Hematopoietic multipotent progenitor cell treated with erythropoietin and hydrocortisone succinate and interleukin-3 and kit ligand, for 17 days (in vitro differentiated cells): ENCODE measurements around the gene ZNF202.
"Not testable (repeated sequence)": the region's sequence is repeated elsewhere in the genome, so short reads cannot be mapped to it uniquely, and the experiment has no call there.

Experiments used
- DNase-seq: peaks from one replicate; pipeline ENCODE4 v3.0.0-alpha.2; 2015; ENCODE audit warnings: low spot score

The ZNF202 gene

DNA sequence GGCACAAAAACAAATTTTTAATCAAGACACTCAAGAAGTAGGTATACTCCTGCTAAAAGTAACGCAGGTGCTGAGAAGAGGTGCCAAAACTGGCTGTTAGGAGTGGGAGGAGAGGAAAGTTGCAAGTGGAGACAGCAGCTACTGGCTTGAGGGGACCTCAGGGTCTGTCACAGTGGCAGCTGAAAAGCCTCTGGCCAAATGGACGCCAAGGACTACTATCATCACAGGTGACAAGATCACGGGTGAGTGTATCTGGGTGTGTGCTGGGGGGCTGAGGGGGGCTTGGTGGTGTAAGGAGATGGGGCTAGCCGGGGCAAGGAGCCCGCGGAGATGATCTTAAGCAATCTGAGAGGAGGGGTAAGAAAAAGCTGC, 687 bp downstream of the ZNF202 start:
- DNase-seq = peak; percentile 10

- no peak for DNase-seq
Observed at GRCh38 chr11:123738374-123738773, 3.1 kb downstream of the ZNF202 start.

- DNase-seq = no peak
Observed at GRCh38 chr11:123736769-123737168, 4.7 kb downstream of the ZNF202 start.

DNA sequence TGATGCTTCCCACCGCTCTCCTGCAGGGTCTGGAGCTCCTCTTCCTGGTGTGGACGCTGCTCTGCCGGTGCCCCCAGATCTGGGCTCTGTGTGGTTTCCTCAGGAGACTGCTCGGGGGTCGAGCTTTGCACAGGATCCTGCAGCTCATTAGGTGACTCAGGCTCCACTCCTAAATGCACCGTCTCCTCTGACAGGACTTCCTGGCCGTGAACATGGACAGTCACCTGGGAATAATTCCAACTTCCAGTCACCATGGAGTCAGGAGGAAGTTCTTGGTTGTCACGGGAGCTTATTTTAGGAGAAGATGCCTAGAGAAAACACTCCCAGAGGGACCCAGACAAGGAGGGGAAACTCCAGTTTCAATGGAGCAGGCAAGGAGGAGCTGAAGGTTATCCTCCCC, 11.9 kb downstream of the ZNF202 start:
- DNase-seq = no peak

GRCh38 chr11:123725995-123726655, 15.3 kb downstream of the ZNF202 start:
- no peak for DNase-seq

DNA sequence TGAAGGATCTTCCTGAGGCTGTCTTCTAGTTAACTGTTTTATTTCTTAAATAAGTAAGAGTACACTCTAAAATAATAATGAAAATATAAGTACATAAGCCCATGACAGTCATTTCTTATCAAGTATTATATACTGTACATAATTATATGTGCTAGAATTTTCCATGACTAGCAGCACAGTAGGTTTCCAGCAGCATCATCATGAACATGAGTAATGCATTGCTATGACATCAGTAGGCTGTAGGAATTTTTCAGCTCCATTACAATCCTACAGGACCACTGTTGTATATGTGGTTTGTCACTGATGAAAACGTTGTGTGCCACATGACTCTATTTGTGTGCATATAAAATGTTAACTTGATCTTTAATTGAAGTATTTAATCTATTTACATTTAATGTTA, 22.0 kb downstream of the ZNF202 start:
- DNase-seq = no peak

DNA sequence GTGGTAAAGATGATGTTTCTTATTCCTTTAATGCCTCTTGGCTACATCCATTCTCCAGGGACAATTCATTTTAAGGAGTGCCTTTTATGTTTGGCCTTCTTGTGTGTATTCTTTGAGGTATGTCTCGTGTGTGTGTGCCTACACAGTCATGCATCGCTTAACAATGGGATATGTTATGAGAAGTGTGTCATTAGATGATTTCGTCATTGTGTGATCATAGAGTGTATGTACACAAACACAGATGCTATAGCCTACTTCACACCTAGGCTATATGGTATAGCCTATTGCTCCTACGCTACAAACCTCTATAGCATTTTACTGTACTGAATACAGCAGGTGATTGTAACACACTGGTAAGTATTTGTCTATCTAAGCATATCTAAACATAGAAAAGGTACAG, 23.0 kb downstream of the ZNF202 start:
- no peak for DNase-seq

DNA sequence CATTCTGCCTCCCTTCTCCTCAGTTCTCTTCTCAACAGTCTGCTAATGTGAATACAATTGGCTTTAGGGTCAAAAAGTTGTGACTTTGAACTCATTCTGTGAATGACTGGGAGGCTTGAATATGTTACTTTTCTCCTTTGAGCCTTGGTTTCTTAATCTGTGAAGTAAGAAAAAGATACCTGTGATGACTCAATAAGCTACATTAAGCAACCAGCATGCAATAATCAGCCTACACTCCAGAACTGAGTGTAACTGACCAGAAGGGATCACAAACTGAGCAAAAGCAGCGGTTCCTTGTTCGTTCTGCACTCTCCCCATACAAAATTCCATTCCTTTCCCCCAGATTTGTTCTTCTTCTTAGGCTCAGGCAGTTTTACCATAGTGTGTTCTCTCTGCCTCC, 23.4 kb downstream of the ZNF202 start:
- no peak for DNase-seq

DNA sequence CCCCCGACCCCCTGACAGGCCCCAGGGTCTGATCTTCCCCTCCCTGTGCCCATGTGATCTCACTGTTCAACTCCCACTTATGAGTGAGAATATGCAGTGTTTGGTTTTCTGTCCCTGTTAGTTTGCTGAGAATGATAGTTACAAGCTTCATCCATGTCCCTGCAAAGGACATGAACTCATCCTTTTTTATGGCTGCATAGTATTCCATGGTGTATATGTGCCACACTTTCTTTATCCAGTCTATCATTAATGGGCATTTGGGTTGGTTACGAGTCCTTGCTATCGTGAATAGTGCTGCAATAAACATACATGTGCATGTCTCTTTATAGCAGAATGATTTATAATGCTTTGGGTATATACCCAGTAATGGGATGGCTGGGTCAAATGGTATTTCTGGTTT, 28.8 kb downstream of the ZNF202 start:
- DNase-seq = not testable (repeated sequence)

DNA sequence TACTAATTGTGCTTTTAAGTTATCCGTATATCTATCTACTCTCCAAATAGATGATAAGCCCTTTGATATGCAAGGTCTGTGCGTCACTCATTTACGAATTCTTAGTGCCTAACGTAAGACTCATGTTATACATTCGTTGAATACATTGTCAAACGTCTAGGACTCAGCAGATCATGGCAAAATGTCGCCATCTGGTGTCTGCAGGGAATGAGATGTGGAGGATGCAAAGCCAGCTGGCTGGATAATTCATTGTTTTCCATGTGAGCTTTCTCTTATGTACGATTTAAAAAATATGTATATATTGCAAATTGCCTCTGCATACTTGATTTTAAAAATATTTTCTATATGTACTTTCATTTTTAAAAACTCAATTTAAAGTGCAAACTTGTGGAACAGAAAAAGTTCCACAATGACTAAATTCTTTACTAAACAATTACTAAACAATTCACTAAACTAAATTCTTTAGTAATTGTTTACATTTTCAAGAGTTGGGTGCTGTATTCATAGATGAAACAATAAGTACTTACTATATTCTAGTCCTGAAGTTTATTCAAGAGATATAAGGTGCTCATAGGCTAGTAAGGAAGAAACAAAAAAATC, 33.8 kb downstream of the ZNF202 start:
- DNase-seq = no peak

- DNase-seq = no peak
Observed at GRCh38 chr11:123707206-123707605, 34.3 kb downstream of the ZNF202 start.

DNA sequence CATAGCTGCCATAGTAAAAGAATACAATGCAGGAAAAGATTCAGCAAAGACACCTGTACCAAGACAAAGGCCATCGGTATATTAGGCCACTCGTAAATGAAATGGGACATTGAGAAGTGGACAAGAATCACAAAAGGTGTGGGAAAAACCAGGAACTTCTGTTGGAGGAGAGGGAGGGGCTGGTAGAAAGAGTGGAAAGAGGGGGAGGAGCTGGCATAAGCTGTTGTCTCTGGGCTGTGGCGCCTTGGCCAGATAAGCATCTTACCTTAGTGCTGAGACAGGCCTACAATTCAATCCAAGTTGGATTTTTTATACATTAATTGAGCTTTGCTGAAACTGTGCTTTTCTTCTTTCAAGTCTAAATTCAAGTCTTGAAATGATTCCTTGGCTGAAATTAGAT, 37.1 kb downstream of the ZNF202 start:
- DNase-seq = no peak

DNA sequence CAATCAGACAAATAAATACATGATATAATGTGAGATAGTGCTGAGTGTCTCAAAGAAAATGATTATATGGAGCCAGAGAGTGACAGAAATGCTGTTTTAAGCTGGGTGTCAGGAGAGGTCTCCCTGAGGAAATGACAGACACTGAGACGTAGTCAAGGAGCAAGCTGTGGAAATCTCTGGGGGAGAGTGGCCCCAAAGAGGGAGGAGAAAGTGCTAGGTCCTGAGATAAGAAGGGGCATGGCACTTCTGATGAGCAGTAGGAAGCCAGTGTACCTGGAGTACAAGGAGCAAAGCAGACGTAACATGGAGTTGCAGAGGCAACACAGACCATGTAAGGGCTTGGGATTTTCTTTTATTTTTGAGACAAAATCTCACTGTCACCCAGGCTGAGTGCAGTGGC, 38.8 kb downstream of the ZNF202 start:
- DNase-seq = no peak

DNA sequence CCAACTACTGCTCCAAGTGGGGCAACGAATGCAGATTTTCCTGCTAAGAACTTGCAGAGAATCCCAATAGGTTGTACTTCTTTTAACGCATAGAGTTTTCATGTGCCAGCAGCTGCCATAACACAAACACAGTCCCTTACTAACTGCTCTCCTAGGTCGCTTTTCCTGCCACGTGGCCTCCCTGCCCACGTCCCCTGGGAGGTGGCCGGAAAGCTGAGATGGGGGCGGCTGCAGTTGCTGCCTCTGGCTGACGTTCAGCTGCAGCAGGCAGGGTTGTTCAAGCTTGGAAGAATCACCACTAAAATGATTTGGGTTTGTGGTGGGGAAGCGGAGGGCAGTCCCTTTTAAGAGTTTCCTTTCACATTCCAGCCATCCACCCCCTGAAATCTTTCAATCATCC, 39.3 kb downstream of the ZNF202 start:
- DNase-seq = no peak

DNA sequence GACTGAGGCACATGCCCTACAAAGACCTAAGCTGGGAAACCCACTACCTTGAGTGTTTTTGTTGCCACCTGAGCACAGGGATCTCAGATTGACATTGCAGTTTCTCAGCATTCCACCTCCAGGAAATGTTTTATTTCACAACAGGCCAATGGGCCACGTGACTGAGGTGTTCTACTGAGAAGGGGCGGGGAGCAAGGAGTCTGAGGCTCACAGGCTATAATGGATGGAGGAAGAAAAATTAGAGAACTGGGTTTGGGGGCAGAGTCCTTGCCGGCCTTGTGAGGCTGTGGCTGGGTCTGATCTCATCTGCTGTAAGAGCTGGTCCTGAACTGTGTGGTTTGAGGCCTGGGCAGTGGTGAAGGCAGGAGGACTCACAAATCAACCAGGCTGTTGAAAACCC, 40.7 kb downstream of the ZNF202 start:
- DNase-seq = no peak

- no peak for DNase-seq
Observed at GRCh38 chr11:123698546-123699127, 42.8 kb downstream of the ZNF202 start.

DNA sequence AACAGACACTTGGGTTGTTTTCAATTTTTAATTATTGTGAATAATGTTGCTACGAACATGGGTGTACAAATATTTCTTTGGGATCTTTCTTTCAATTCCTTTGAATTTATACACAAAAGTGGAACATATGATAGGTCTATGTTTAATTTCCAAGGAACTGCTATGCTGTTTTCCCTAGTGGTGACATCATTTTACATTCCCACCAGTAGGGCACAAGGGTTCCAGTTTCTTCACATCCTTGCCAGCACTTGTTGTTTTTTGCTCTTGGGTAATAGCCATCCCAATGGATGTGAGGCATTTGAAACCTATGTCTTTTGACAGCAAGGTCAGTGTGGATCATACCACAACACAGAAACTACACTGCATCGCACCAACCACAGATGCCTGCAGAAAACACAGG, 45.3 kb downstream of the ZNF202 start:
- no peak for DNase-seq

DNA sequence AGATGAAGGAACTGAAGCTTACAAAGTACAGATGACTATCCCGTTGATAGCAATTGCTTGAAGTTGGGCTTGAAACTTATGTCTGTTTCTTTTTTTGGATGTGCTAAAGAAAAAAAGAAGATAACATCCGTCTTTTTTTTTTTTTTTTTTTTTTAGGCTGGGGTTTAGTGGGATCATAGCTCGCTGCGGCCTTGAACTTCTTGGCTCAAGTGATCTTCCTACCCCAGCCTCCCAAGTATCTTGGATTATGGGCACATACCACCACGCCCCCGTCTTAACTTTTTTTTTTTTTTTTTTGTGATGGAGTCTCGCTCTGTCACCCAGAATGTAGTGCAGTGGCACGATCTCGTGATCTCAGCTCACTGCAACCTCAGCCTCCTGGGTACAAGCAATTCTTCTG, 46.2 kb downstream of the ZNF202 start:
- no peak for DNase-seq

DNA sequence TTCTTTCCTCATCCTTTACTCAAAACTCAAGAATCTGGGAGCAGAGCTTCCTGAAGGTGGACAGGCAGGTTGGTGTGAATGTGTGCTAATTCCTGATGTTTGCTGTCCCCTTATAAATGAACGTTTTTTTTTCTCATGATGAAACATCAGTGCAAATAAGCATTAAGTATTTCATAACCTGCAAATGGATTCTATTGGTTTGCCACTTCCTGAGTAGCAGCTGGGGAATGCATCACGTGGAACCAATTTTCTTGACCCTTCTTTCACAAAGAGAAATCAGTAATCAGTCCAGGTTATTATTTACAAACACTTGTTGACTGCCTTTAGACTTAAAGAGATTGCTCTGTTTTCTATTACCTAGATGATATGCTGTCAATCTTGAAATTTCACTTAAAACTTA, 46.9 kb downstream of the ZNF202 start:
- no peak for DNase-seq

DNA sequence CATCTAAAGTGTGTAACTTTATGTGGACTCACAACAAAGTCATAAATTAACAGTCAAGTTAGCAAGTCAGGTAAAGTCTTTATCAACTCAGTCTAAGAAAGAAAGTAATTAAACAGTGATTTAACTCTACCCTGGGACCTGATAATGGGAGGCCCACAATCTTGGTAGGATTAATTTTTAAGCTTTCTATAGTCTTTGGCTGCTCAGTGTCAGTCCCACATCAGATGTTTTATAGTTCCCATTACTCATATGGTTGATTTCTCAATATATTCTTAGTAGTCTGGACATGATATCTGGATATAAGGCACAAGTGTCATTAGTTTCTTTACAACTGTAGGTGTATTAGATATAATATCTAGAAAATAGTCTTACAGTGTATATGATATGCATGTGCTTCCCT, 48.5 kb downstream of the ZNF202 start:
- no peak for DNase-seq

DNA sequence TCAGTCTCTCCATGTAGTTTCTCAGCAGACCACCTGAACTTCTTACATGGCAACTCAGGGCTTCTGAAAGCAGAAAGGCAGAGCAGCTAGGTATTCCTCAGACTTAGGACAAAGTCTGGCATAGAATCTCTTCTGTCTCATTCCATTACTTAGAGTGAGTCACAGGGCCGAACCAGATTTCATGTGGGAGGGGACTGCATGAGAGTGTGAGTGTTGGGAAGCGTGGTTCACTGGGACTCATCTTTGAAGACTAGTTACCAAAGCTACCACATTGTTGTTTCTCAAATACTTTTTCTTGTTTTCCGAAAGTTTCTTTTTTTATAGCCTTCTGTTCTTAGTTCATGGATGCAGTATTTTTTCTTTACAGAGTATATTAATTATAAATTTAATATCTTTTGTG, 51.0 kb downstream of the ZNF202 start:
- no peak for DNase-seq

- no peak for DNase-seq
Observed at GRCh38 chr11:123684601-123685000, 56.9 kb downstream of the ZNF202 start.

DNA sequence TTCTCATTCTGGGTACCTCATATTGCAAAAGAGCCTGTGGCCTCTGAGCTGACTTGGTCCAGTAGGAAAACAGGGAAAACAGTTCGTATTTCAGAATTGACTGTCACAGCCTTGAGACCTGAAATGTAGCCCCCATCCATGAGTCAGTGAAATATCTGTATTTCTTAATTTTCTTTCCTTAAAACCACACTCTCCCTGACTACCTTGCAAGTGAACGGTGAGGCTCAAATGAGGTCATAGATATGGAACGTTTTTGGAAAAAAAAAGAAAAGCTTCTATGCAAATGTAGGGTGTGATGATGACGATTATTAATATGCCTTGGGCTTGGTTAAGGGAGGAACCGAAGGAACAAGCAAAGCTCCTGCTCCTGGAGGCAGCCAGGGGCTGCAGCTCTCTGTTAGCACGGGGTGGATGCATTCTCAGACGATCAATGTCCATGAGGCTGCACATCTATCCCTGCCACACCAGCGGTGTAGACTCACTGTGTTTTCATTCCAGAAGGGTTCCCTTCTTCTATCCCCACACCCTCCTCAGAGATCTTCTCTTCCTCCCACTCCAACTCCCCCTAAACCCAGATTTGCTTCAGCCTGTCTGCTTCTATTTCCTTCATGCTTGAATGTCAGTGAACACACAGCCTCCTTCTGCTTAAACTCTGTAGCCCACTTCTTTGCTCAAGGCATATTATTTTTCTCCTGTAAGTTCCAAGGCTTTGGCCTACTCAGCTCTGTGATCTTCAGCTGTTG, 57.9 kb downstream of the ZNF202 start:
- no peak for DNase-seq
